Neural cell (in vitro differentiated cells): ENCODE results near the gene KCNAB1. TPM values are rescaled to one million over a fixed set of nuclear protein-coding genes. Genes with fewer than 3 reads are reported as not detected.

Experiments used
- H2AFZ ChIP-seq: fragments of 200-600, 300-800 bp; sonication (generic), shearing (Covaris generic); 2 replicates; pipeline ENCODE4 v1.6.0; 2014; ENCODE audit warnings: low read depth, mild to moderate bottlenecking, antibody characterized with exemption, low read length, moderate library complexity
- H3F3A ChIP-seq: fragments of 200-600 bp; shearing (Covaris generic); 2 replicates; pipeline ENCODE4 v1.6.1; 2016; ENCODE audit warnings: mild to moderate bottlenecking, moderate library complexity, mixed read lengths, antibody characterized with exemption, low read length; ENCODE audit not compliant: insufficient read depth, poor library complexity, severe bottlenecking
- H3K27ac ChIP-seq: fragments of 200-600, 300-800 bp; sonication (generic), shearing (Covaris generic); 2 replicates; pipeline ENCODE4 v1.5.1; 2014; ENCODE audit warnings: mild to moderate bottlenecking, low read length, moderate library complexity
- H3K27me3 ChIP-seq: fragments of 300-800, 200-600 bp; sonication (generic), shearing (Covaris generic); 2 replicates; pipeline ENCODE4 v1.6.0; 2014; ENCODE audit warnings: mild to moderate bottlenecking, low read depth, low read length, moderate library complexity; ENCODE audit not compliant: insufficient read depth
- H3K36me3 ChIP-seq: fragments of 300-800, 200-600 bp; sonication (generic), shearing (Covaris generic); 2 replicates; pipeline ENCODE4 v1.5.1; 2014; ENCODE audit warnings: mild to moderate bottlenecking, antibody characterized with exemption, low read length, moderate library complexity; ENCODE audit not compliant: insufficient read depth
- H3K4me2 ChIP-seq: fragments of 300-800, 200-600 bp; sonication (generic), shearing (Covaris generic); 2 replicates; pipeline ENCODE4 v1.6.0; 2014; ENCODE audit warnings: mild to moderate bottlenecking, low read length
- H3K4me3 ChIP-seq: fragments of 300-800, 200-600 bp; sonication (generic), shearing (Covaris generic); 2 replicates; pipeline ENCODE4 v1.5.1; 2014; ENCODE audit warnings: mild to moderate bottlenecking, low read length, moderate library complexity
- H3K79me2 ChIP-seq: fragments of 200-600 bp; shearing (Covaris generic); replicated peaks from 2 replicates; pipeline ENCODE4 v1.6.0; 2014; ENCODE audit warnings: mild to moderate bottlenecking, low read length, moderate library complexity; ENCODE audit not compliant: insufficient read depth
- H3K9ac ChIP-seq: fragments of 300-800, 200-600 bp; sonication (generic), shearing (Covaris generic); 2 replicates; pipeline ENCODE4 v1.6.1; 2016; ENCODE audit warnings: mild to moderate bottlenecking, low read length, mixed read lengths
- H3K9me2 ChIP-seq: fragments of 200-600 bp; shearing (Covaris generic); 2 replicates; pipeline ENCODE4 v1.6.1; 2016; ENCODE audit warnings: mild to moderate bottlenecking, low read length, mixed read lengths; ENCODE audit not compliant: insufficient read depth
- H3K9me3 ChIP-seq: fragments of 200-600, 300-800 bp; sonication (generic), shearing (Covaris generic); 2 replicates; pipeline ENCODE4 v1.6.1; 2016; ENCODE audit warnings: mild to moderate bottlenecking, mixed run types, low read length, moderate library complexity, mixed read lengths
- H4K20me1 ChIP-seq: fragments of 200-600 bp; shearing (Covaris generic); 2 replicates; pipeline ENCODE4 v1.6.1; 2016; ENCODE audit warnings: mild to moderate bottlenecking, mixed run types; ENCODE audit not compliant: insufficient read depth
- EP300 ChIP-seq: fragments of 450-650 bp; conservative IDR thresholded peaks from 2 replicates; pipeline ENCODE4 v1.6.1; 2014; ENCODE audit warnings: antibody characterized with exemption, mild to moderate bottlenecking, moderate library complexity; ENCODE audit not compliant: poor library complexity, severe bottlenecking
- EZH2 ChIP-seq: fragments of 200-600, 300-800 bp; shearing (Covaris generic), sonication (generic); IDR thresholded peaks from 2 replicates; pipeline ENCODE4 v1.6.1; 2014; ENCODE audit warnings: antibody characterized with exemption, low read length, borderline replicate concordance, mild to moderate bottlenecking; ENCODE audit not compliant: insufficient read depth, poor library complexity, severe bottlenecking
- MXI1 ChIP-seq: fragments of 450-650 bp; conservative IDR thresholded peaks from 2 replicates; pipeline ENCODE4 v1.6.1; 2014; ENCODE audit warnings: antibody characterized with exemption, mild to moderate bottlenecking; ENCODE audit not compliant: poor library complexity, severe bottlenecking
- POLR2AphosphoS5 ChIP-seq: IDR thresholded peaks from 2 replicates; pipeline ENCODE4 v1.6.1; 2012
- RAD21 ChIP-seq: fragments of 450-650 bp; conservative IDR thresholded peaks from 2 replicates; pipeline ENCODE4 v1.6.1; 2014; ENCODE audit warnings: antibody characterized with exemption, mild to moderate bottlenecking, moderate library complexity
- SMC3 ChIP-seq: fragments of 450-650 bp; conservative IDR thresholded peaks from 2 replicates; pipeline ENCODE4 v1.6.1; 2014; ENCODE audit warnings: antibody characterized with exemption, mild to moderate bottlenecking, moderate library complexity; ENCODE audit not compliant: poor library complexity
- TAF1 ChIP-seq: IDR thresholded peaks from 2 replicates; pipeline ENCODE4 v1.6.1; 2012; ENCODE audit warnings: low read depth
- polyA plus RNA-seq: library from polyadenylated mRNA; depleted of rRNA; stranded (reverse); fragments of >200 nt; gene quantifications from 2 replicates; pipeline ENCODE4 v1.2.3, GENCODE V29; 2014
- TF ChIP-seq, protein P1 (sequence below): fragments of 450-650 bp; IDR thresholded peaks from 2 replicates; pipeline ENCODE4 v1.5.1; 2014; ENCODE audit warnings: antibody characterized with exemption, mild to moderate bottlenecking, moderate library complexity; ENCODE audit not compliant: poor library complexity, severe bottlenecking
- TF ChIP-seq, protein P2 (sequence below): IDR thresholded peaks from 2 replicates; pipeline ENCODE4 v1.6.1; 2012; ENCODE audit warnings: borderline replicate concordance

Gene KCNAB1
- polyA plus RNA-seq, 1 donor from 2014 or later: 14.9 TPM

DNA sequence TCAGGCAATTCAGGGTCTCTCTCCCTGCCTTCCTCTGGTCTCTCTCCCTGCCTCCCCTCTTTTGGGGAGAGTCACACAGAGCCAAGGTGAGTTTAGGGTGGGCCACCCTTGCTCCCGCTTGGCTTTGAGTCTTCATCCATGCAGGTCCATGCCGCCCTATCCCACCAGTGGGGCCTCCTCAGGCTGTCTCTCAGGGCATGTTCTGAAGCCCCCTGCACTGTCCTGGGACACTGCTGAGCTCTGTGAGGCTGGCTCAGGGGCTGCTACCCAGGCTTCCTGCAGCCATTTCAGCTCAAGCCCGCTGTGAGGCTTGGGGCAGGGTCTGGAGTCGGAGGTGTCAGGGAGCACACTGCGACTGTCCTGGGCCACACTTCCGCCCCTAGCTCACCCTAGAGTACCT, 231.4 kb downstream of the KCNAB1 start:
- Histone ChIP-seq H3K9me3 (no peaks in the 10 kb centered on the region), H3K9ac (no peak overlapping the region), H3K4me3 (no peak overlapping the region), H2AFZ (no peak overlapping the region), H3K27ac (no peak overlapping the region), H3K9me2 (no peaks in the 10 kb centered on the region), H4K20me1 (no peaks in the 10 kb centered on the region), H3K4me2 (no peak overlapping the region), H3K27me3 (no peaks in the 10 kb centered on the region), H3F3A (no peaks in the 10 kb centered on the region), H3K36me3 (no peaks in the 10 kb centered on the region), H3K79me2 (no peaks in the 10 kb centered on the region)
- TF ChIP-seq MXI1 (no peak), SMC3 (no peak), EP300 (no peak), POLR2AphosphoS5 (no peak), EZH2 (no peak), TAF1 (no peak), RAD21 (no peak)
- TF ChIP-seq, protein P1, sequence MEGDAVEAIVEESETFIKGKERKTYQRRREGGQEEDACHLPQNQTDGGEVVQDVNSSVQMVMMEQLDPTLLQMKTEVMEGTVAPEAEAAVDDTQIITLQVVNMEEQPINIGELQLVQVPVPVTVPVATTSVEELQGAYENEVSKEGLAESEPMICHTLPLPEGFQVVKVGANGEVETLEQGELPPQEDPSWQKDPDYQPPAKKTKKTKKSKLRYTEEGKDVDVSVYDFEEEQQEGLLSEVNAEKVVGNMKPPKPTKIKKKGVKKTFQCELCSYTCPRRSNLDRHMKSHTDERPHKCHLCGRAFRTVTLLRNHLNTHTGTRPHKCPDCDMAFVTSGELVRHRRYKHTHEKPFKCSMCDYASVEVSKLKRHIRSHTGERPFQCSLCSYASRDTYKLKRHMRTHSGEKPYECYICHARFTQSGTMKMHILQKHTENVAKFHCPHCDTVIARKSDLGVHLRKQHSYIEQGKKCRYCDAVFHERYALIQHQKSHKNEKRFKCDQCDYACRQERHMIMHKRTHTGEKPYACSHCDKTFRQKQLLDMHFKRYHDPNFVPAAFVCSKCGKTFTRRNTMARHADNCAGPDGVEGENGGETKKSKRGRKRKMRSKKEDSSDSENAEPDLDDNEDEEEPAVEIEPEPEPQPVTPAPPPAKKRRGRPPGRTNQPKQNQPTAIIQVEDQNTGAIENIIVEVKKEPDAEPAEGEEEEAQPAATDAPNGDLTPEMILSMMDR: no peak
- TF ChIP-seq, protein P2, sequence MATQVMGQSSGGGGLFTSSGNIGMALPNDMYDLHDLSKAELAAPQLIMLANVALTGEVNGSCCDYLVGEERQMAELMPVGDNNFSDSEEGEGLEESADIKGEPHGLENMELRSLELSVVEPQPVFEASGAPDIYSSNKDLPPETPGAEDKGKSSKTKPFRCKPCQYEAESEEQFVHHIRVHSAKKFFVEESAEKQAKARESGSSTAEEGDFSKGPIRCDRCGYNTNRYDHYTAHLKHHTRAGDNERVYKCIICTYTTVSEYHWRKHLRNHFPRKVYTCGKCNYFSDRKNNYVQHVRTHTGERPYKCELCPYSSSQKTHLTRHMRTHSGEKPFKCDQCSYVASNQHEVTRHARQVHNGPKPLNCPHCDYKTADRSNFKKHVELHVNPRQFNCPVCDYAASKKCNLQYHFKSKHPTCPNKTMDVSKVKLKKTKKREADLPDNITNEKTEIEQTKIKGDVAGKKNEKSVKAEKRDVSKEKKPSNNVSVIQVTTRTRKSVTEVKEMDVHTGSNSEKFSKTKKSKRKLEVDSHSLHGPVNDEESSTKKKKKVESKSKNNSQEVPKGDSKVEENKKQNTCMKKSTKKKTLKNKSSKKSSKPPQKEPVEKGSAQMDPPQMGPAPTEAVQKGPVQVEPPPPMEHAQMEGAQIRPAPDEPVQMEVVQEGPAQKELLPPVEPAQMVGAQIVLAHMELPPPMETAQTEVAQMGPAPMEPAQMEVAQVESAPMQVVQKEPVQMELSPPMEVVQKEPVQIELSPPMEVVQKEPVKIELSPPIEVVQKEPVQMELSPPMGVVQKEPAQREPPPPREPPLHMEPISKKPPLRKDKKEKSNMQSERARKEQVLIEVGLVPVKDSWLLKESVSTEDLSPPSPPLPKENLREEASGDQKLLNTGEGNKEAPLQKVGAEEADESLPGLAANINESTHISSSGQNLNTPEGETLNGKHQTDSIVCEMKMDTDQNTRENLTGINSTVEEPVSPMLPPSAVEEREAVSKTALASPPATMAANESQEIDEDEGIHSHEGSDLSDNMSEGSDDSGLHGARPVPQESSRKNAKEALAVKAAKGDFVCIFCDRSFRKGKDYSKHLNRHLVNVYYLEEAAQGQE: no peak

DNA sequence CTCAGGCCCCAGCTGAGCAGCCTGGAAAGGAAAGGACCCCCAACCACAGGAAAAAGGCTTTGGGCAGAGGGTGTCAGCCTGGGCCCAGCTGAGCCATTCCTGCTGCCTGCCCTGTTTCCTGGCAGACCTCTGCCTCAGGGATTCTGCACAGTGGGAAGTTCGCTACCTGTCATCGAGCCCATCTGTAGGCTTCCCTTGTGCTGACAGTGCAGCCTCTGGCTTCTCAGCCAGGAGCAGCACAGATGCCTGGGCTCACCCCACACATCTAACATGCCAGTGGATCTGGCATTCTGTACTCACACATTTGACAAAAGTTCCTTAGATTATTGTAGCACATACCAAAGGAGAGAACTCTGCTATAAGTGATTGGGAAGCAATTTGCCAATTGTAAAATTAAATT, 232.3 kb downstream of the KCNAB1 start:
- no peak overlapping the region for H3K4me2 ChIP-seq
- H2AFZ ChIP-seq: no peak overlapping the region
- no peaks in the 10 kb centered on the region for H3K79me2 ChIP-seq
- H3F3A ChIP-seq: no peaks in the 10 kb centered on the region
- no peak overlapping the region for H3K4me3 ChIP-seq
- H3K27me3 ChIP-seq: no peaks in the 10 kb centered on the region
- H3K9me2 ChIP-seq: no peaks in the 10 kb centered on the region
- no peaks in the 10 kb centered on the region for H3K9me3 ChIP-seq
- H3K27ac ChIP-seq: no peak overlapping the region
- H4K20me1 ChIP-seq: no peaks in the 10 kb centered on the region
- no peaks in the 10 kb centered on the region for H3K36me3 ChIP-seq
- TF ChIP-seq SMC3: no peak
- TF ChIP-seq EZH2: no peak
- no peak for TF ChIP-seq TAF1
- TF ChIP-seq EP300: no peak
- TF ChIP-seq, protein P1: no peak
- TF ChIP-seq, protein P2: no peak
- no peak for TF ChIP-seq MXI1
- no peak for TF ChIP-seq POLR2AphosphoS5
- no peak for TF ChIP-seq RAD21
- no peak overlapping the region for H3K9ac ChIP-seq
